Stimulated activated CD4-positive, alpha-beta T cell treated with anti-CD3 and anti-CD28 coated beads, Interleukin-2, amount 100 ng/mL, for 24 hours (primary cell): ENCODE data around the gene FNDC10.
"Not testable (repeated sequence)": the region's sequence is repeated elsewhere in the genome, so short reads cannot be mapped to it uniquely, and the experiment has no call there.

ENCODE experiments used
- DNase-seq, 2 donors: peaks; one replicate each; pipeline ENCODE4 v3.0.0-alpha.2; 2020

The FNDC10 gene

GRCh38 chr1:1597275-1597930, 2.5 kb downstream of the FNDC10 start:
- DNase-seq: no peak

GRCh38 chr1:1596493-1597274, 3.3 kb downstream of the FNDC10 start:
- no peak for DNase-seq

- DNase-seq: not testable (repeated sequence)
Observed at GRCh38 chr1:1595341-1595740, 4.6 kb downstream of the FNDC10 start.

- DNase-seq: no peak
Observed at GRCh38 chr1:1594602-1595260, 5.2 kb downstream of the FNDC10 start.

GRCh38 chr1:1593834-1594601, 5.9 kb downstream of the FNDC10 start:
- no peak for DNase-seq

- DNase-seq: no peak
Observed at GRCh38 chr1:1591452-1591851, 8.5 kb downstream of the FNDC10 start.

GRCh38 chr1:1583347-1584010, 16.5 kb downstream of the FNDC10 start:
- DNase-seq: no peak

GRCh38 chr1:1582585-1583346, 17.2 kb downstream of the FNDC10 start:
- DNase-seq: no peak

GRCh38 chr1:1578371-1578940, 21.5 kb downstream of the FNDC10 start:
- no peak for DNase-seq

- no peak for DNase-seq
Observed at GRCh38 chr1:1577367-1578011, 22.4 kb downstream of the FNDC10 start.

GRCh38 chr1:1574721-1575537, 25.0 kb downstream of the FNDC10 start, which contains the start of gene SSU72:
Gene SSU72 (minus strand): TSS chr1:1574863. CDS start chr1:1574557, 306 bp downstream.
- DNase-seq: peak; percentile 93 to 95

GRCh38 chr1:1573843-1574720, 25.9 kb downstream of the FNDC10 start:
- peak; percentile 70 to 75 for DNase-seq

- DNase-seq: no peak
Observed at GRCh38 chr1:1569341-1569740, 30.6 kb downstream of the FNDC10 start.

GRCh38 chr1:1567891-1568291, 32.0 kb downstream of the FNDC10 start:
- DNase-seq: no peak

GRCh38 chr1:1567152-1567875, 32.6 kb downstream of the FNDC10 start:
- DNase-seq: no peak

- DNase-seq: no peak
Observed at GRCh38 chr1:1565340-1565739, 34.6 kb downstream of the FNDC10 start.

- DNase-seq: no peak
Observed at GRCh38 chr1:1564268-1564667, 35.7 kb downstream of the FNDC10 start.

- DNase-seq: no peak
Observed at GRCh38 chr1:1563688-1564087, 36.2 kb downstream of the FNDC10 start.
